ENCODE data around the gene GDPD3. TPM values are rescaled to one million over a fixed set of nuclear protein-coding genes. Genes with fewer than 3 reads are reported as not detected.
"Not testable (repeated sequence)": the region's sequence is repeated elsewhere in the genome, so short reads cannot be mapped to it uniquely, and the experiment has no call there.

The GDPD3 gene, protein sequence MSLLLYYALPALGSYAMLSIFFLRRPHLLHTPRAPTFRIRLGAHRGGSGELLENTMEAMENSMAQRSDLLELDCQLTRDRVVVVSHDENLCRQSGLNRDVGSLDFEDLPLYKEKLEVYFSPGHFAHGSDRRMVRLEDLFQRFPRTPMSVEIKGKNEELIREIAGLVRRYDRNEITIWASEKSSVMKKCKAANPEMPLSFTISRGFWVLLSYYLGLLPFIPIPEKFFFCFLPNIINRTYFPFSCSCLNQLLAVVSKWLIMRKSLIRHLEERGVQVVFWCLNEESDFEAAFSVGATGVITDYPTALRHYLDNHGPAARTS
- 0.57 and 0.77 TPM in 2 replicates for total RNA-seq (2014; rRNA removed; shearing (Covaris generic))

DNA sequence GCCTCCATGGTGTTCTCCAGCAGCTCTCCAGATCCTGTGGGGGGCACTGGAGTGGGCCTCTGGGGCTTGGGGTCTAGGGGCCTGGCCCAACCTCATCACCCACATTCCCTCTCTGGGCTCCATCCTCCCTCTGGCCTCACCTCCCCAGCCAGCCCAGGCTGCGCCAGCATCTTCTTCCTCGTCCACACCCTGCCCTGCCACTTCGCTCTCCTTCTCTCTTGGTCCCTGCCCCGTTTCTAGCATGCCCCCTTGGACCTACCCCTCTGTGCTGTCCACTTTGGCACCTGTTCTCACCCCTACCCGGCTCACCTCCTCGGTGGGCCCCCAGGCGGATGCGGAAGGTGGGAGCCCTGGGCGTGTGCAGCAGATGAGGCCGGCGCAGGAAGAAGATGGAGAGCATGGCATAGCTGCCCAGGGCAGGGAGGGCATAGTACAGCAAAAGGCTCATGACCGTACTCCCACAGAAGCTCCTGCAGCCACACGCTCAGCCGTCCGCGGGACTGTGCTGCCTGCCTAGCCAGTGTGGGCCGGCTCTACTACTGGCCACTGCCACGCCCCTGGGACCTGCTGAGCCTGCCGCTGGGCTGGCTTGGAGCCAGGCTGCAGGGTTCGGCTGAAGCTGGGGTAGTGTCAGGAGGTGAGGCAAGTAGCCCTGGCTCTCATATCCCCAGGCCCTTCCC lies at the start of gene GDPD3:
TSS of gene GDPD3 (minus strand) at position 507 of the 680 bp plus-strand sequence. CDS start at position 448, 59 bp downstream.
- DNase-seq (ENCODE audit: low read depth), result peak; percentile 26

DNA sequence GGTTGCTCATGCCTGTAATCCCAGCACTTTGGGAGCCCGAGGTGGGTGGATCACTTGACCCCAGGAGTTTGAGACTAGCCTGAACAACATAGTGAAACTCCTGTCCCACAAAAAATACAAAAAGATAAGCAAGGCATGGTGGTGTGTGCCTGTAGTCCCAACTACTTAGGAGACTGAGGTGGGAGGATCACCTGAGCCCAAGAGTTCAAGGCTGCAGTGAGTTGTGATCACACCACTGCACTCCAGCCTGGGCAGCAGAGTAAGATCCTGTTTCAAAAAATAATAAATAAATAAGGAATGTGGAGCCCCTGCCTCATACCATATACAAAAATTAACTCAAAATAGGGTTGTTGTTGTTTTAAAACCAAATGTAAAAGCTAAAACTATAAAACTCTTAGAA lies 43.9 kb upstream of the GDPD3 start:
- DNase-seq (ENCODE audit: low read depth), result no peak

DNA sequence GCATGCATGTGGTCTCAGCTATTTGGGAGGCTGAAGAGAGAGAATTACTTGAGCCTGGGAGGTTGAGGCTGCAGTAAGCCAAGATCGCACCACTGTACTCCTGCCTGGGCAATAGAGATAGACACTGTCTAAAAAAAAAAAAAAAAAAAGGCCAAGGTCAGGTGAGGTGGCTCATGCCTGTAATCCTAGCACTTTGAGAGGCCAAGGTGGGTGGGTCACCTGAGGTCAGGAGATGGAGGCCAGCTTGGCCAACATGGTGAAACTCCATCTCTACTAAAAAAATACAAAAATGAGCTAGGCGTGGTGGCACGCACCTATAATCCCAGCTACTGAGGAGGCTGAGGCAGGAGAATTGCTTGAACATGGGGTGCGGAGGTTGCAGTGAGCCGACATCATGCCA lies 41.9 kb upstream of the GDPD3 start:
- DNase-seq (ENCODE audit: low read depth), result no peak

DNA sequence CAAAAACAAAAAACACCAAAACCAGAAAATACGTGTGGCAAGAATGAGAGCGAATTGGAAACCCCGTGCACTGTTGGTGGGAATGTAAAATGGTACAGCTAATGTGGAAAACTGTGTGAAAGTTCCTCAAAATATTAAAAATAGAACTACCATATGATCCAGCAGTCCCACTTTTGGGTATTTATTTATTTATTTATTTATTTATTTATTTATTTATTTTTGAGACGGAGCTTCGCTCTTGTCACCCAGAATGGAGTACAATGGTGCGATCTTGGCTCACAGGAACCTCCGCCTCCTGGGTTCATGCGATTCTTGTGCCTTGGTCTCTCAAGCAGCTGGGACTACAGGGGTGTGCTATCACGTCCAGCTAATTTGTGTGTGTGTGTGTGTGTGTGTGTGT lies 39.2 kb upstream of the GDPD3 start:
- DNase-seq (ENCODE audit: low read depth), result no peak

DNA sequence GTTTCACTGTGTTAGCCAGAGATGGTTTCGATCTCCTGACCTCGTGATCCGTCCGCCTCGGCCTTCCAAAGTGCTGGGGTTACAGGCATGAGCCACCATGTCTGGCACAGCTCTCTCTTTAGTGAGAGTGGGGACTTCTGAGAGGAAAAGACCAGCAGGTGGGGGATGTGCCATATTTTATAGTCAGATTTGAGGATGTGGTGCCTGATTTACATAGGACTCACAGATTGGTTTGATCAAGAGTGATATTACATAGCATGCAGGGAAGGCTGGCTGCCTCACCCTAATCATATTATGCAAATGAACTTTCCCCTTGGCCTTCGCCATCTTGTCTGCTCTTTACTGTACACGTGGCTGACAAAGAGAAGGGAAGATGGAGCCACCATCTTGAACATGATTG lies 37.8 kb upstream of the GDPD3 start:
- DNase-seq (ENCODE audit: low read depth), result no peak

DNA sequence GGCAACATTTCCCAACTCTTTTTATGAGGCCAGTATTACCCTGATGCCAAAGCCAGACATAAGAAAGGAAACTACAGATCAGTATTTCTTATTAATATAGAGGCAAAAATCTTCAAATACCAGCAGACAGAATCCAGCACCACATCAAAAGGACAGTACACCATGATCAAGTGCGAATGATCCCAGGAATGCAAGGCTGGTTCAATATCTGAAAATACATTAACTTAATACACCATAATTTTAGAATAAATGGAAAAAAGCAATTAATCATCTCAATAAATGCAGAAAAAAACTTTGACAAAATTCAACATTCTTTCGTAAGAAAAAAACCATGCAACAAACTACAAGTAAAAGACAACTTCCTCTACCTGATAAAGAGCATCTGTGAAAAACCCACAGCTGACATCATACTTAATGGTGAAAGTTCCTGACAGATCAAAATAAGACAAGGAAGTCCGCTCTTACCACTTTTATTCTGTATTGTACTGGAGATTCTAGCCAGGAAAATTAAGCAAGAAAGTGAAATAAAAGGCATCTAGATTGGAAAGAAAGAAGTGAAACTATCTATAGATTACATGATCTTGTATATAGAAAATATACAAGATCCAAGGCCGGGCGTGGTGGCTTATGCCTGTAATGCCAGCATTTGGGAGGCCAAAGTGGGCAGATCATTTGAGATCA lies 36.1 kb upstream of the GDPD3 start:
- DNase-seq (ENCODE audit: low read depth), result no peak

DNA sequence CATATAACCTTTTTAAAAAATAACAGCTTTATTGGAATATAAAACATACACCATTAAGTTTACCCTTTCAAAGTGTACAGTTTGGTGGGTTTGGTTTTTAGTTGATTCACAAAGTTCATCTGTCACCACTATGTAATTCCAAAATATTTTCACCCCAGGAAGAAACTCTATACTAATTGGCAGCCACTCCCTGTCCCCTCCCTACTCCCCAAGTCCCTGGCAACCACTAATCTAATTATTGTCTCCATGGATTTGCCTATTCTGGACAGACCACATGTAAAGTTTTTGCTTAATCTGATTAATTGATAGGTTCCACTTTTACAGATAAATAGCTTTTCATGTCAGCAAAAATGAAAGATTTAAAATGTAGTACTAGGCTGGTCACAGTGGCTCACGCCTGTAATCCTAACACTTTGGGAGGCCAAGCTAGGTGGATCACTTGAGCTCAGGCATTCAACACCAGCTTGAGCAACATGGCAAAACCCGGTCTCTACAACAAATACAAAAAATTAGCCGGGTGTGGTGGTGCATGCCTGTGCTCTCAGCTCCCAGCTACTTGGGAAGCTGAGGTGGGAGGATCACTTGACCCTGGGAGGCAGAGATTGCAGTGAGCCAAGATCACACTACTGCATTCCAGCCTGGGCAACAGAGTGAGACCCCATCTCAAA lies 34.6 kb upstream of the GDPD3 start:
- no peak for DNase-seq (ENCODE audit: low read depth)

DNA sequence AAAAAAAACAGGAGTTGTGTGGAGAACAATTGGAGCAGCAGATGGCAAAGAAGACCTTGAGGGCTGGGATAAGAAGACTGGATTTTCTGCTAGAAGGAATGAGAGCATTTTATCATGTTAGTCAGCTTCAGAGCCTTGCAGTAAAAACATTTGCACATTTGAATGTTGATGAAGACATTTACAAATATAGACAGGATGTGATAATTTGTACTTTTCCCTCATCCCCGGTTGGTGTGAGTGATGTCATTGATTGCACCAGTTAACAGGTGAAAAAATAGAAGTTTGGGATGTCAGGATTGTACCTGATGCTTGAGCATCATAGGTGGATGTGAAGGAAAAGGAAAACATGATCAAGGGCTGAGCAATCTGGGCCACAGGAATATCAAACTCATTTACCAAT lies 32.3 kb upstream of the GDPD3 start:
- DNase-seq (ENCODE audit: low read depth), result no peak

DNA sequence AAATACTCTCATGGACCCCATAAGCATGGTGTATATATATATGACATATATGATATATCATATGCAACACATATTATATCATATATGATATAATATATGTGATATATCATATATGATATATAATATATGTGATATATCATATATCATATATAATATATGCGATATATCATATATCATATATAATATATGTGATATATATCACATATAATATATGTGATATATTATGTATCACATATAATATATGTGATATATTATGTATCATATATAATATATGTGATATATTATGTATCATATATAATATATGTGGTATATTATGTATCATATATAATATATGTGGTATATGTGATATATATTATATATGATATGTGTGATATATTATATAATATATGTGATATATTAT lies 31.6 kb upstream of the GDPD3 start:
- DNase-seq (ENCODE audit: low read depth), result no peak

DNA sequence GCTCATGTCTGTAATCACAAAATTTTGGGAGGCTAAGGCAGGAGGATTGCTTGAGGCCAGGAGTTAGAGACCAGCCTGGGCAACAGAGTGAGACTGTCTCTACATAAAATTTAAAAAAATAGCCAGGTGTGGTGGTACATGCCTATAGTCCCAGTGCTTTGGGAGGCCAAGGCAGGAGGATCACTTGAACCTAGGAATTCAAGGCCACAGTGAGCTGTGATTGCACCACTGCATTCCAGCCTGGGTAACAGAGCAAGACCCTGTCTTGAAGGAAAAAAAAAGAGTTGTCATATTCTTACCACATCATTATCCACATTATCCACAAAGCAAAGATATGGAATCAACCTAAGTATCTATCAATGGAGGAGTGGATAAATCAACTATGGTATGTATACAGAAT lies 30.7 kb upstream of the GDPD3 start:
- DNase-seq (ENCODE audit: low read depth), result no peak

DNA sequence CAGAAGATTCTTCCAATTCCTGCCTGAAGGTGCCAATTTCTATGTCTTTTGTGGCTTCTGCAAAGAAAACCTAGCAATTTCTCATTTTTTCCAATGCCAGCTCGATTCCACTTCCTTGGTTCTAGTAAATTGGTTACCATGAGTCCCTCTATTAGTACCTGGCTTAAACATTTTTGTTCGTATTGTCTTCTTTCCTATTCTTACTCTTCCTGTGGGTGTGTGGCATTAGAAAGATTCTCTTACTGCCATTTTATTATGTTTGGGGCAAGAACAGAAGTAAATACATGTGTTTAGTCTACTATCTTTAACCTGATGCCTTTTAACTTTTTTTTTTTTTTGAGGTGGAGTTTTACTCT lies 30.0 kb upstream of the GDPD3 start:
- DNase-seq (ENCODE audit: low read depth), result no peak

DNA sequence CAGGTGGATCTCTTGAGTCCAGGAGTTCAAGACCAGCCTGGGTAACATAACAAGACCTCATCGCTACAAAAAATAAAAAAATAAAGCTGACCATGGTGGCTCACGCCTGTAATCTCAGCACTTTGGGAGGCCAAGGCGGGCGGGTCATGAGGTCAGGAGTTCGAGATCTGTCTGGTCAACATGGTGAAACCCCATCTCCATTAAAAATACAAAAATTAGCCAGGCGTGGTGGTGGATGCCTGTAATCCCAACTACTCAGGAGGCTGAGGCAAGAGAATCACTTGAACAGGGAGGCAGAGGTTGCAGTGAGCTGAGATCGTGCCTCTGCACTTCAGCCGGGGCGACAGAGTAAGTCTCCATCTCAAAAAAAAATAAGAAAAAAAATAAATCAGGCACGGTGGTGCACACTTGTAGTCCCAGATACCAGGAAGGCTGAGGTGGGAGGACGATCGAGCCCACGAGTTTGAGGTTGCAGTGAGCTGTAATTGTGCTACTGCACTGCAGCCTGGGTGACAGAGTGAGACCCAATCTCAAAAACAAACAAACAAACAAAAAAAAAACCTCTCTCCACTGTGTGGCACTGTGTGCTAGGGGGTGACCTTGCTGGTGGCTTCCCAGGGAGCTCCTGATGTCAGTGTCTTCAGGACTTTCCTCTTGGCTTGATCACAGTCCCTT lies 29.5 kb upstream of the GDPD3 start:
- DNase-seq (ENCODE audit: low read depth), result no peak

DNA sequence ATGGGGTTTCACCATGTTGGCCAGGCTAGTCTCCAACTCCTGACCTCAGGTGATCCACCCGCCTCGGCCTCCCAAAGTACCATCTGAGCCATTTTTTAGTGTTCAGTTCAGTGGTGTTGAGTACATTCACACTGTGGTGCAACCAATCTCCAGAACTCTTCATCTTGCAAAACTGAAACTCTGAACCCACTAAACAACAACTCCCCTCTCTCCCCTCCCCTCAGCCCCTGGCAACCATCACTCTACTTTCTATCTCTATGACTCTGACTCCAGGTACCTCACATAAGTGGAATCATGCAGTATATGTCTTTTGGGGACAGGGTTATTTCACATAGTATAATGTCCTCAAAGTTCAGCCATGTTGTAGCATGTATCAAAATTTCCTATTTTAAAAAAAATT lies 28.4 kb upstream of the GDPD3 start:
- DNase-seq (ENCODE audit: low read depth), result no peak

DNA sequence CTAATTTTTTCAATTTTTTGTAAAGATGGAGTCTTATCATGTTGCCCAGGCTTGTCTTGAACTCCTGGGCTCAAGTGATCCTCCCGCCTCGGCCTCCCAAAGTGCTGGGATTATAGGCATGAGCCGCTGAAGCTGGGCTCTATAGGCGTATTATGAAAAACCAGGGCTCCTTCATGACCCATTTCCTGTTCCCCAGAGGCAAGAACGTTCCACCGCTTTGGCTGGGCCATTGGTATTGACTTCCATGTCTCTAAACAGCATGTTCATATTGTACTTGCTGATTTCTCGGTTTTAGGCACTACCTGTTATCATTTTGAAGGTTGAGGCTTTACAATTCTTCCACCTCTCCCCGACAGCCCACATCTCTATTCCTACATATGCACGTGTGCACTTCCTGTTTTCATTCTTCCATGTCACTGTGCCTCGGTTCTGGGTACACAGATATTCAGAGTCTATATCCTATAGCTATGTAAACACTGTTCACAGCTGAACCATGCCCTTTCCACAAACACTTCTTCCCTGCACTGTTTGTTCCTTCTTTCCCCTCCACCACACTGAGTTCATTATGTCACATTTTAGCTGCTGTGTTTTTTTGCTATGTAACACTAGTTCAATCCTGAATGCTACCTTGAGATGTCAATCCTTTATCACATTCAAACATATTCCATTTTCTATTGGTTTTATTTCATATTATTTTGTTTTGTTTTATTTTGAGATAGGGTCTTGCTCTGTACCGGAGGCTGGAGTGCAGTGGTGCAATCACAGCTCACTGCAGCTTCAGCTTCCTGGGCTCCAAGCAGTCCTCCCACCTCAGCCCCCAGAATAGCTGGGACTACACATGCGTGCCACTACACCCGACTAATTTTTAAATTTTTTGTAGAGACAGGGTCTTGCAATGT lies 26.5 kb upstream of the GDPD3 start:
- no peak for DNase-seq (ENCODE audit: low read depth)

DNA sequence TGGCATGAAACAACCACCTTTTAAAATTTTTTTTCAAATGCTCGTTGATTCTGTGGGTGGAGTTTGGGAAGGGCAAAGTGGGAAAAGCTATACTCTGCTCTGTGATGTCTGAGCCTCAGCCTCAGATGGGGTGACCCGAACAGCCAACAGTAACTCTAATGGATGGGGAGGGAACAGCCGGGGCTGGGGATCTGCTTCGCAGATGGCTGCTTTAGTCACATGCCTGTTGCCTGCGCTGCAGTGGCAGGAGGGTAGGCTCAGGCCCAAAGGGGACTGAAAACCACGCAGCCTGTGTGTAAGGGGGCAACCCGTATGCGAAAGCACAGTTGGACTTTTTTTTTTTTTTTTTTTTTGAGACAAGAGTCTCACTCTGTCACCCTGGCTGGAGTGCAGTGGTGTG lies 24.6 kb upstream of the GDPD3 start:
- no peak for DNase-seq (ENCODE audit: low read depth)

DNA sequence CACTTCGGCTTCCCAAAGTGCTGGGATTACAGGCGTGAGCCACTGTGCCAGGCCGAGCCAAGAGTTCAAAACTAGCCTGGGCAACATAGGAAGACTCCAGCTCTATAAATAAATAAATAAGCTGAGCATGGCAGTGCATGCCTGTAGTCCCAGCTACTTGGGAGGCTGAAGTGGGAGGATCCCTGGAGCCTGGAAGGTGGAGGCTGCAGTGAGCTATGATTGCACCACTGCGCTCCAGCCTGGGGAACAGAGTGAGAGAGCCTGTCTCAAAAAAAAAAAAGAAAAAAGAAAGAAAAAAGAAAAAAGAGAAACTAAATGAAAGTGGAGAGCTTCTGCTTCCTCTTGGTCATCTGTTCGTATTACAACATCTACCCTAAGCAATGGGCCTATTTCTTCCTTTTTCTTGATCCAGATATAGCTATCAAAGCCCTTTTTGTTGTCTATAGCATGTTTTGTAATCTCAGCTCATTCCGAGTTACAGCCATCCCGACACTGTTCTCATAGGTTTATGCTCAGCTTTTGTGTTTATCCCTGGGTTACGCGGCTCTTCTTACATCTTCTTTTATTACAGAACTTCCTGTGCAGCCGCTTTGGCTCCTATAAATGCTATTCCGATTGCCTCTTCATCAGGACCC lies 23.8 kb upstream of the GDPD3 start:
- no peak for DNase-seq (ENCODE audit: low read depth)

DNA sequence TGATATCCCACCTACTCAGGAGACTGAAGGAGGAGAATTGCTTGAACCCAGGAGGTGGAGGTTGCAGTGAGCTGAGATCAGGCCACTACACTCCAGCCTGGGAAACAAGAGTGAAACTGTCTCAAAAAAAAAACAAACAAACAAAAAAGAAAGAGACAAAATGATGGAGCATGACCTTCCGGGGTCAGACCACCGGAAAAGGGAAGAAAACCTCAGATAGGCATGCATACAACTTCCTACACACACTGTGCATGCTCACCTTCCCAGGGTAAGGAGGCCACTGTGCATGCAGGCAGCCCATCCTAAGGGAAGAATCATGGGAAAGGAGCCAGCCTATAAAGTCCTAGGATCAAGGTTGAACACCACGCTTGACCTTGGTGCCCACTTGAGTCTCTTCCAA lies 19.3 kb upstream of the GDPD3 start:
- no peak for DNase-seq (ENCODE audit: low read depth)

DNA sequence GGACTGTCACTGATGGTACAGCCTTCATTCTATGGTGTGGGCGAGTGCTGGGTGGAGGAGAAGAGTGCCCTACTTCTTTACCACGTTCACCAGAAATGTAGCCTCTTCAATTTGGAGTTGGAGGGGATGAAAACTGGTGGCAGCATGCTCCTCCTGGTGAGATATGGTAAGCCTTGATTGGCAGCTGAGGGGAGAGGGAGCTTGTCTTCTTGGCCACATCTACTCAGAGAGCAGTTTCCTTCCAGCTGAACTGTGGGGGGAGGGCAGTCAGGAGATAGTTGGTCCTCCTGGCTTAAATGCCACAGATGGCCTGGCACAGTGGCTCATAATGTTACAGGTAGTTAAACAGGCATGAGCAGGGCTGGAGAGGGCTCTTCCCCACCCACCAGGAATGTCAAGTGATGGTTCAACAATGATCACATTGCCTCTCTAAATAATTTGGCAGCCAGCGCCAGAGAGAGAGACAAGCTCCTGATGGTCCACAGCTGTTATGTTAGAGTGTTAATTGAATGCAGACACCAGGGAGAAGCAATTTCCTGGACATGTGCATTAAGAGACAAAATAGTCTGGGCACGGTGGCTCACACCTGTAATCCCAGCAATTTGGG lies 18.6 kb upstream of the GDPD3 start:
- no peak for DNase-seq (ENCODE audit: low read depth)

DNA sequence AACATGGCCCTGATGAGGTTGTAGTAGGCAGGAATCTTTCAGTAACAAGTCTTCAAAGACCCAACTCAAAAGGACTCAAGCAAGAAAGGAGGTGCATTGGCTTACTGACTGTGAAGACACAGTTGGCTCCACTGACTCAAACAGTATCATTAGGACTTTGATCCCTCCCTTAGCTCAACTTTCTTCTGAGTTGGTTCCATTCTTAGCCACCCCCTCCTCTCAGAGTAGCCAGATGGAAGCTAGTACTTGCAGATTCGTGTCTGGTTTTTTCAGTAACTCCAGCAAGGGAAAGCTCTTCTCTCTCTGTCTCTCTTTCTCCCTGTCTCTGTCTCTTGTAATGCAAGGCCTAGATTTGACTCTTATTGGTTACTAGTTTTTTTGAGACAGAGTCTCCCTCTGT lies 14.7 kb upstream of the GDPD3 start:
- no peak for DNase-seq (ENCODE audit: low read depth)

DNA sequence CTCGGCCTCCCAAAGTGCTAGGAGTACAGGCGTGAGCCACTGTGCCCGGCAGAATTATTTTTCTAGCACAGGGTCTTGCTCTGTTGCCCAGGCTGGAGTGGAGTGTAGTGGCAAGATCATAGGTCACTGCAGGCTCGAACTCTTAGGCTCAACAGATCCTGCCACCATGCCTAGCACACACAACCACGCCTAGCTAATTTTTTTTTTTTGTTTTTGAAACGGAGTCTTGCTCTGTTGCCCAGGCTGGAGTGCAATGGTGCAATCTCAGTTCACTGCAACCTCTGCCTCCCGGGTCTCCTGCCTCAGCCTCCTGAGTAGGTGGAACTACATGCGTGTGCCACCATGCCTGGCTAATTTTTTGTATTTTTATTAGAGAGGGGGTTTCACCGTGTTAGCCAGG lies 12.4 kb upstream of the GDPD3 start:
- DNase-seq (ENCODE audit: low read depth), result not testable (repeated sequence)
